Duodenal mucosa (tissue), 2 donors: ENCODE data around the gene PXDN.

ENCODE experiments used
- H3K27ac ChIP-seq: one replicate; pipeline ENCODE4 v1.7.0; 2013; ENCODE audit warnings: low read depth, low read length
- H3K27me3 ChIP-seq, 2 donors: one replicate each; pipeline ENCODE4 v1.7.0; 2013; ENCODE audit warnings: low read length in 2 of 2, control low read depth in 1 of 2; ENCODE audit not compliant: insufficient read depth in 2 of 2, control insufficient read depth in 1 of 2
- H3K36me3 ChIP-seq, 2 donors: one replicate each; pipeline ENCODE4 v1.7.0; 2013; ENCODE audit warnings: low read length in 2 of 2, control low read depth in 1 of 2; ENCODE audit not compliant: insufficient read depth in 2 of 2, control insufficient read depth in 1 of 2
- H3K4me1 ChIP-seq, 2 donors: one replicate each; pipeline ENCODE4 v1.7.0; 2013; ENCODE audit warnings: low read length in 2 of 2, control low read depth in 1 of 2; ENCODE audit not compliant: insufficient read depth in 2 of 2, control insufficient read depth in 1 of 2
- H3K4me3 ChIP-seq, 2 donors: one replicate each; pipeline ENCODE4 v1.7.0; 2013; ENCODE audit warnings: low read length in 2 of 2, low read depth in 1 of 2
- H3K9ac ChIP-seq, 2 donors: one replicate each; pipeline ENCODE4 v1.7.0; 2013; ENCODE audit warnings: low read length in 2 of 2, low read depth in 1 of 2
- H3K9me3 ChIP-seq, 2 donors: one replicate each; pipeline ENCODE4 v1.7.0; 2013; ENCODE audit warnings: low read length in 2 of 2, control low read depth in 1 of 2; ENCODE audit not compliant: control insufficient read depth in 1 of 2

PXDN gene

GRCh38 chr2:1744446-1745170 is at the start of gene PXDN:
Gene PXDN (minus strand): TSS chr2:1744515. CDS start chr2:1744455, 60 bp downstream.
- H3K9ac ChIP-seq: no peak within 1 kb of the TSS
- H3K27me3 ChIP-seq: peaks cover 0 to 10% of the 10 kb centered on the region in 2 donors
- H3K4me1 ChIP-seq: no peaks in the 10 kb centered on the region
- peak within 1 kb of the TSS in 1 of 2 donors; percentile 37 for H3K4me3 ChIP-seq
- H3K36me3 ChIP-seq: no peaks in the 10 kb centered on the region
- peak within 1 kb of the TSS; percentile 66 for H3K27ac ChIP-seq
- H3K9me3 ChIP-seq: no peaks in the 10 kb centered on the region

- no peaks in the 10 kb centered on the region for H3K36me3 ChIP-seq
- H3K27me3 ChIP-seq: no peaks in the 10 kb centered on the region
- H3K4me3 ChIP-seq: no peak overlapping the region
- no peaks in the 10 kb centered on the region for H3K9me3 ChIP-seq
- H3K4me1 ChIP-seq: no peaks in the 10 kb centered on the region
- no peak overlapping the region for H3K9ac ChIP-seq
- no peak overlapping the region for H3K27ac ChIP-seq
Measured at GRCh38 chr2:1793868-1794445, 49.6 kb upstream of the PXDN start.

- no peaks in the 10 kb centered on the region for H3K9me3 ChIP-seq
- H3K27me3 ChIP-seq: no peaks in the 10 kb centered on the region
- H3K4me1 ChIP-seq: no peaks in the 10 kb centered on the region
- H3K36me3 ChIP-seq: no peaks in the 10 kb centered on the region
- no peak overlapping the region for H3K27ac ChIP-seq
- H3K9ac ChIP-seq: no peak overlapping the region
- no peak overlapping the region for H3K4me3 ChIP-seq
Measured at GRCh38 chr2:1793001-1793867, 48.9 kb upstream of the PXDN start.

- Histone ChIP-seq H3K4me3 (no peak overlapping the region), H3K4me1 (no peaks in the 10 kb centered on the region), H3K36me3 (no peaks in the 10 kb centered on the region), H3K27me3 (no peaks in the 10 kb centered on the region), H3K9me3 (no peaks in the 10 kb centered on the region), H3K27ac (no peak overlapping the region), H3K9ac (no peak overlapping the region)
Measured at GRCh38 chr2:1791685-1792435, 47.5 kb upstream of the PXDN start.

- H3K27ac ChIP-seq: no peak overlapping the region
- H3K4me3 ChIP-seq: no peak overlapping the region
- no peaks in the 10 kb centered on the region for H3K27me3 ChIP-seq
- H3K9me3 ChIP-seq: no peaks in the 10 kb centered on the region
- H3K36me3 ChIP-seq: no peaks in the 10 kb centered on the region
- H3K9ac ChIP-seq: no peak overlapping the region
- no peaks in the 10 kb centered on the region for H3K4me1 ChIP-seq
Measured at GRCh38 chr2:1791006-1791605, 46.8 kb upstream of the PXDN start.

GRCh38 chr2:1790473-1790872 is 46.2 kb upstream of the PXDN start:
- no peaks in the 10 kb centered on the region for H3K9me3 ChIP-seq
- no peak overlapping the region for H3K9ac ChIP-seq

GRCh38 chr2:1789610-1790009 is 45.3 kb upstream of the PXDN start:
- H3K9ac ChIP-seq: no peak overlapping the region
- no peaks in the 10 kb centered on the region for H3K36me3 ChIP-seq
- H3K27me3 ChIP-seq: no peaks in the 10 kb centered on the region
- H3K9me3 ChIP-seq: no peaks in the 10 kb centered on the region
- no peak overlapping the region for H3K27ac ChIP-seq
- H3K4me3 ChIP-seq: no peak overlapping the region
- H3K4me1 ChIP-seq: no peaks in the 10 kb centered on the region

More at GRCh38 chr2:1790473-1790872, 46.2 kb upstream of the PXDN start:
- no peaks in the 10 kb centered on the region for H3K4me1 ChIP-seq
- no peaks in the 10 kb centered on the region for H3K27me3 ChIP-seq
- H3K4me3 ChIP-seq: no peak overlapping the region
- no peak overlapping the region for H3K27ac ChIP-seq
- H3K36me3 ChIP-seq: no peaks in the 10 kb centered on the region

GRCh38 chr2:1788478-1788959 is 44.2 kb upstream of the PXDN start:
- no peak overlapping the region for H3K4me3 ChIP-seq
- no peaks in the 10 kb centered on the region for H3K4me1 ChIP-seq
- H3K27me3 ChIP-seq: no peaks in the 10 kb centered on the region
- H3K9me3 ChIP-seq: no peaks in the 10 kb centered on the region
- H3K27ac ChIP-seq: no peak overlapping the region
- no peaks in the 10 kb centered on the region for H3K36me3 ChIP-seq
- H3K9ac ChIP-seq: no peak overlapping the region

- Histone ChIP-seq H3K9ac (no peak overlapping the region), H3K27me3 (no peaks in the 10 kb centered on the region), H3K4me3 (no peak overlapping the region), H3K36me3 (no peaks in the 10 kb centered on the region), H3K27ac (no peak overlapping the region), H3K9me3 (no peaks in the 10 kb centered on the region), H3K4me1 (no peaks in the 10 kb centered on the region)
Measured at GRCh38 chr2:1787755-1788477, 43.6 kb upstream of the PXDN start.
